ENCODE data around the gene MATN1. TPM values are rescaled to one million over a fixed set of nuclear protein-coding genes. Genes with fewer than 3 reads are reported as not detected.

The MATN1 gene
- polyA plus RNA-seq, 3 donors = 0.07 TPM; not detected in 2

GRCh38 chr1:30707412-30708360 is 15.7 kb downstream of the MATN1 start:
- Mint-ChIP-seq H3K27ac (no peak overlapping the region), H3K4me3 (peak overlapping the region in 1 of 2 donors; percentile 36), H3K36me3 (no peaks in the 10 kb centered on the region), H3K4me1 (no peaks in the 10 kb centered on the region), H3K9me3 (no peaks in the 10 kb centered on the region), H3K27me3 (ENCODE audit: low read depth in 3 of 3) (peaks cover 13 to 21% (median 13%) of the 10 kb centered on the region in 3 donors)
- no peak overlapping the region for H2AFZ ChIP-seq (ENCODE audit: insufficient read depth, low read depth, low read length, poor library complexity, severe bottlenecking)
- no peak overlapping the region for H3K4me2 ChIP-seq (replicated peaks; ENCODE audit: extremely low read depth, low read length, poor library complexity, severe bottlenecking)
- intact Hi-C loops (cut with micrococcal nuclease) = loop anchor here (5.0 to 10.0 kb wide), 3 partner anchors 913 to 1470 kb away; partner anchors contain the start of gene PTPRU (in 2 of the 2)
- no peak overlapping the region for H3K4me3 ChIP-seq (replicated peaks in 1 of 3; ENCODE audit: low read depth in 2 of 3, low read length in 3 of 3)
- no peaks in the 10 kb centered on the region for H4K20me1 ChIP-seq (ENCODE audit: insufficient read depth, low read length)
- WGBS (ENCODE audit: insufficient coverage) = 78% methylated on average over 8 of the region's 16 CpGs
- TF ChIP-seq, protein P1, sequence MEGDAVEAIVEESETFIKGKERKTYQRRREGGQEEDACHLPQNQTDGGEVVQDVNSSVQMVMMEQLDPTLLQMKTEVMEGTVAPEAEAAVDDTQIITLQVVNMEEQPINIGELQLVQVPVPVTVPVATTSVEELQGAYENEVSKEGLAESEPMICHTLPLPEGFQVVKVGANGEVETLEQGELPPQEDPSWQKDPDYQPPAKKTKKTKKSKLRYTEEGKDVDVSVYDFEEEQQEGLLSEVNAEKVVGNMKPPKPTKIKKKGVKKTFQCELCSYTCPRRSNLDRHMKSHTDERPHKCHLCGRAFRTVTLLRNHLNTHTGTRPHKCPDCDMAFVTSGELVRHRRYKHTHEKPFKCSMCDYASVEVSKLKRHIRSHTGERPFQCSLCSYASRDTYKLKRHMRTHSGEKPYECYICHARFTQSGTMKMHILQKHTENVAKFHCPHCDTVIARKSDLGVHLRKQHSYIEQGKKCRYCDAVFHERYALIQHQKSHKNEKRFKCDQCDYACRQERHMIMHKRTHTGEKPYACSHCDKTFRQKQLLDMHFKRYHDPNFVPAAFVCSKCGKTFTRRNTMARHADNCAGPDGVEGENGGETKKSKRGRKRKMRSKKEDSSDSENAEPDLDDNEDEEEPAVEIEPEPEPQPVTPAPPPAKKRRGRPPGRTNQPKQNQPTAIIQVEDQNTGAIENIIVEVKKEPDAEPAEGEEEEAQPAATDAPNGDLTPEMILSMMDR (IDR thresholded peaks at IDR 0.05) = peak; percentile 84
- no peaks in the 10 kb centered on the region for H3K36me3 ChIP-seq (replicated peaks in 1 of 2; ENCODE audit: control insufficient read depth in 1 of 2, insufficient read depth in 2 of 2, low read length in 2 of 2)
- H3K9ac ChIP-seq (ENCODE audit: insufficient read depth, low read length, poor library complexity, severe bottlenecking) = no peak overlapping the region
- H3K9me3 ChIP-seq (replicated peaks in 1 of 2; ENCODE audit: control insufficient read depth in 1 of 2, insufficient read depth in 1 of 2, low read length in 2 of 2) = no peaks in the 10 kb centered on the region
- no peaks in the 10 kb centered on the region for H3K4me1 ChIP-seq (ENCODE audit: control insufficient read depth in 1 of 2, insufficient read depth in 2 of 2, low read length in 2 of 2)
- H3K79me2 ChIP-seq (ENCODE audit: insufficient read depth, low read length) = no peaks in the 10 kb centered on the region
- DNase-seq = peak; percentile 38 to 55 (median 42)
- H3K27me3 ChIP-seq (ENCODE audit: control insufficient read depth in 2 of 2, insufficient read depth in 2 of 2, low read length in 2 of 2) = no peaks in the 10 kb centered on the region
- H3K27ac ChIP-seq (ENCODE audit: low read depth in 1 of 2, low read length in 2 of 2) = no peak overlapping the region

- Histone ChIP-seq H3K4me3 (replicated peaks in 1 of 3; ENCODE audit: low read depth in 2 of 3, low read length in 3 of 3) (no peak overlapping the region), H4K20me1 (ENCODE audit: insufficient read depth, low read length) (no peaks in the 10 kb centered on the region), H3K36me3 (replicated peaks in 1 of 2; ENCODE audit: control insufficient read depth in 1 of 2, insufficient read depth in 2 of 2, low read length in 2 of 2) (no peaks in the 10 kb centered on the region), H3K4me1 (ENCODE audit: control insufficient read depth in 1 of 2, insufficient read depth in 2 of 2, low read length in 2 of 2) (no peaks in the 10 kb centered on the region), H3K79me2 (ENCODE audit: insufficient read depth, low read length) (no peaks in the 10 kb centered on the region), H3K9me3 (replicated peaks in 1 of 2; ENCODE audit: control insufficient read depth in 1 of 2, insufficient read depth in 1 of 2, low read length in 2 of 2) (no peaks in the 10 kb centered on the region), H3K27ac (ENCODE audit: low read depth in 1 of 2, low read length in 2 of 2) (no peak overlapping the region), H3K27me3 (ENCODE audit: control insufficient read depth in 2 of 2, insufficient read depth in 2 of 2, low read length in 2 of 2) (no peaks in the 10 kb centered on the region), H2AFZ (ENCODE audit: insufficient read depth, low read depth, low read length, poor library complexity, severe bottlenecking) (no peak overlapping the region), H3K4me2 (replicated peaks; ENCODE audit: extremely low read depth, low read length, poor library complexity, severe bottlenecking) (no peak overlapping the region), H3K9ac (ENCODE audit: insufficient read depth, low read length, poor library complexity, severe bottlenecking) (no peak overlapping the region)
- DNase-seq = no peak
- no peaks in the 10 kb centered on the region for H3K36me3 Mint-ChIP-seq
- TF ChIP-seq, protein P1 (IDR thresholded peaks at IDR 0.05) = no peak
- peaks cover 8 to 17% (median 10%) of the 10 kb centered on the region in 3 donors for H3K27me3 Mint-ChIP-seq (ENCODE audit: low read depth in 3 of 3)
- H3K4me1 Mint-ChIP-seq = no peaks in the 10 kb centered on the region
- intact Hi-C loops (cut with micrococcal nuclease) = loop anchor here (5.0 to 10.0 kb wide), 3 partner anchors 912 to 1469 kb away; partner anchors contain the start of gene PTPRU (in 2 of the 2)
- 43% methylated on average over 8 of the region's 9 CpGs for WGBS (ENCODE audit: insufficient coverage)
- no peak overlapping the region for H3K4me3 Mint-ChIP-seq
- H3K9me3 Mint-ChIP-seq = no peaks in the 10 kb centered on the region
- no peak overlapping the region for H3K27ac Mint-ChIP-seq
Observed at GRCh38 chr1:30706528-30706927, 16.9 kb downstream of the MATN1 start.

All from CD14-positive monocyte (primary cell).